A549 (cell line): ENCODE results near the gene ECE1. TPM values are rescaled to one million over a fixed set of nuclear protein-coding genes. Genes with fewer than 3 reads are reported as not detected.

Source experiments
- ATAC-seq, 2 experiments: fragments of 200-7000 bp in 1 of 2; fragments of >200 bp in 1 of 2; cut with Nextera tagmentation in 1 of 2; cut with Tn5 transposase in 1 of 2; 3 replicates each; pipeline versions ENCODE4 v1.8.0 to v1.9.1; 2018 to 2020; ENCODE audit warnings: mild to moderate bottlenecking in 1 of 2, moderate library complexity in 1 of 2
- CTCF ChIA-PET: fragments of 300-600 bp; sonication (Branson Sonifier 250); formaldehyde crosslinking; extraction: SDS; loops from one replicate; lab custom pipeline; 2021; ENCODE audit warnings: antibody characterized with exemption, inconsistent platforms; lab: Yijun Ruan, JAX
- POLR2A ChIA-PET: fragments of 350-600 bp; formaldehyde crosslinking; extraction: SDS; loops from one replicate; lab custom pipeline; 2021; ENCODE audit warnings: antibody characterized with exemption, inconsistent platforms; lab: Yijun Ruan, JAX
- DNase-seq, 2 experiments: peaks; one replicate each; pipeline versions ENCODE4 v3.0.0 to v3.0.0-alpha.2; 2011 to 2016; ENCODE audit warnings: low read depth in 1 of 2, low spot score in 1 of 2
- FAIRE-seq: peaks from 2 replicates; lab custom pipeline; 2011; peaks lifted over from hg19 to GRCh38; lab: Jason Lieb, UNC
- H3K27ac ChIP-seq, 2 experiments: fragments of >200 bp; sonication (Bioruptor Twin); formaldehyde crosslinking; 3 replicates each; pipeline ENCODE4 v1.5.1; 2016 to 2017
- H3K4me1 ChIP-seq: fragments of >200 bp; sonication (Bioruptor Twin); formaldehyde crosslinking; 3 replicates; pipeline ENCODE4 v1.6.1; 2016
- H3K4me2 ChIP-seq: fragments of >200 bp; sonication (Bioruptor Twin); formaldehyde crosslinking; 3 replicates; pipeline ENCODE4 v1.6.1; 2016
- H3K4me3 ChIP-seq: fragments of >200 bp; sonication (Bioruptor Twin); formaldehyde crosslinking; 3 replicates; pipeline ENCODE4 v1.5.1; 2016
- H3K9me3 ChIP-seq: fragments of >200 bp; sonication (Bioruptor Twin); formaldehyde crosslinking; 3 replicates; pipeline ENCODE4 v1.6.1; 2016
- BCL3 ChIP-seq: fragments of >200 bp; sonication (Bioruptor Twin); formaldehyde crosslinking; IDR thresholded peaks from 3 replicates; pipeline ENCODE4 v1.6.1; 2016
- CHD4 ChIP-seq: fragments of 200-600 bp; sonication (generic); IDR thresholded peaks from 2 replicates; pipeline ENCODE4 v1.6.1; 2016; ENCODE audit warnings: antibody characterized with exemption, mild to moderate bottlenecking, borderline replicate concordance
- CTCF ChIP-seq: fragments of >200 bp; sonication (Bioruptor Twin); formaldehyde crosslinking; IDR thresholded peaks from 3 replicates; pipeline ENCODE4 v1.5.1; 2016
- FOSB ChIP-seq: fragments of 250-450 bp; sonication (Bioruptor Pico); IDR thresholded peaks from 2 replicates; pipeline ENCODE4 v1.5.0; 2020; ENCODE audit warnings: mild to moderate bottlenecking, moderate library complexity
- GATA3 ChIP-seq: IDR thresholded peaks from 2 replicates; pipeline ENCODE4 v1.6.1; 2012; ENCODE audit warnings: borderline replicate concordance
- HDAC2 ChIP-seq: fragments of 200-600 bp; sonication (generic); IDR thresholded peaks from 2 replicates; pipeline ENCODE4 v1.6.1; 2016
- HMGXB4 ChIP-seq: fragments of 250-450 bp; sonication (Bioruptor Pico); IDR thresholded peaks from 2 replicates; pipeline ENCODE4 v1.5.0; 2021; ENCODE audit warnings: mild to moderate bottlenecking, moderate library complexity, borderline replicate concordance
- NPAS2 ChIP-seq: fragments of 250-450 bp; sonication (Bioruptor Pico); IDR thresholded peaks from 2 replicates; pipeline ENCODE4 v1.8.0; 2022; ENCODE audit warnings: mild to moderate bottlenecking, moderate library complexity, borderline replicate concordance
- PBX3 ChIP-seq: IDR thresholded peaks from 2 replicates; pipeline ENCODE4 v1.6.1; 2012
- RFX5 ChIP-seq: fragments of 450-650 bp; IDR thresholded peaks from 2 replicates; pipeline ENCODE4 v1.7.1; 2014; ENCODE audit warnings: antibody characterized with exemption, mild to moderate bottlenecking, moderate library complexity
- TFCP2L1 ChIP-seq: fragments of 250-450 bp; sonication (Bioruptor Pico); IDR thresholded peaks from 2 replicates; pipeline ENCODE4 v1.5.0; 2021; ENCODE audit warnings: mild to moderate bottlenecking
- ZNF302 ChIP-seq: fragments of 250-450 bp; sonication (Bioruptor Pico); IDR thresholded peaks from 2 replicates; pipeline ENCODE4 v1.9.0; 2021; ENCODE audit warnings: inconsistent platforms, mild to moderate bottlenecking, moderate library complexity
- ZSCAN20 ChIP-seq: fragments of 250-450 bp; sonication (Bioruptor Pico); IDR thresholded peaks from 2 replicates; pipeline ENCODE4 v1.8.0; 2022; ENCODE audit warnings: mild to moderate bottlenecking, moderate library complexity
- WGBS: methylation state at CpG from one replicate; pipeline ENCODE4 v1.1.6; 2017; ENCODE audit errors: missing lambda C conversion rate; 5-methylcytosine and 5-hydroxymethylcytosine counted together
- polyA plus RNA-seq, 4 experiments: library from polyadenylated mRNA; depleted of rRNA in 3 of 4; stranded (reverse); fragments of >200 nt; fragmentation: RNase III in 1 of 4; extraction: RNeasy Plus Mini Kit Qiagen cat#74134 plus additional on column Dnase treatment in 1 of 4; gene quantifications; 2 replicates in 3 of 4; 3 replicates in 1 of 4; pipeline ENCODE4 v1.2.3, GENCODE V29; 2011 to 2017

Gene ECE1
- polyA plus RNA-seq, 2 of the 4 experiments (the other 2 are of a cell fraction) = 45.7 to 86.4 TPM

GRCh38 chr1:21300774-21301173, 10.5 kb upstream of the ECE1 start:
- H3K4me1 ChIP-seq = peaks cover 18% of the 10 kb centered on the region
- no peak for TF ChIP-seq TFCP2L1 (CRISPR knock-in tag)
- TF ChIP-seq GATA3 = no peak
- no peak for TF ChIP-seq RFX5
- no peak for TF ChIP-seq BCL3
- no peak for TF ChIP-seq CTCF
- no peak for TF ChIP-seq CHD4
- TF ChIP-seq NPAS2 (CRISPR knock-in tag) = no peak
- no peak for TF ChIP-seq HMGXB4 (CRISPR knock-in tag)
- no peak for TF ChIP-seq ZSCAN20 (CRISPR knock-in tag)
- no peak for TF ChIP-seq FOSB (CRISPR knock-in tag)
- TF ChIP-seq ZNF302 = no peak
- no peak for TF ChIP-seq PBX3
- H3K9me3 ChIP-seq = no peaks in the 10 kb centered on the region
- no peak overlapping the region for H3K4me3 ChIP-seq
- no peak overlapping the region for H3K4me2 ChIP-seq
- ChIA-PET POLR2A (no interaction called here), CTCF (interaction anchor here (0.9 to 4.5 kb wide), 8 partner anchors 13 to 68 kb away, joined by 3 to 19 read pairs (median 8); no protein-coding TSS in a partner anchor)
- H3K27ac ChIP-seq = no peak overlapping the region
- FAIRE-seq (no peak), ATAC-seq (no peak), DNase-seq (no peak)

GRCh38 chr1:21299780-21300395, 9.6 kb upstream of the ECE1 start:
- ChIA-PET POLR2A (no interaction called here), CTCF (interaction anchor here (0.9 to 4.5 kb wide), 8 partner anchors 16 to 70 kb away, joined by 3 to 19 read pairs (median 3); no protein-coding TSS in a partner anchor)
- FAIRE-seq = no peak

More at GRCh38 chr1:21299780-21300395, 9.6 kb upstream of the ECE1 start:
- Histone ChIP-seq H3K9me3 (no peaks in the 10 kb centered on the region), H3K4me3 (no peak overlapping the region), H3K27ac (no peak overlapping the region), H3K4me1 (peaks cover 22% of the 10 kb centered on the region), H3K4me2 (no peak overlapping the region)
- 78% methylated on average over 4 of the region's 4 CpGs for WGBS
- DNase-seq = no peak
- no peak for ATAC-seq
- TF ChIP-seq HMGXB4 (CRISPR knock-in tag) (no peak), HDAC2 (no peak)
